ENCODE measurements around the gene PLEKHH1. TPM values are rescaled to one million over a fixed set of nuclear protein-coding genes. Genes with fewer than 3 reads are reported as not detected.

Gene PLEKHH1
- total RNA-seq, 1 donor from 2014 or later, result 3.3 TPM

DNA sequence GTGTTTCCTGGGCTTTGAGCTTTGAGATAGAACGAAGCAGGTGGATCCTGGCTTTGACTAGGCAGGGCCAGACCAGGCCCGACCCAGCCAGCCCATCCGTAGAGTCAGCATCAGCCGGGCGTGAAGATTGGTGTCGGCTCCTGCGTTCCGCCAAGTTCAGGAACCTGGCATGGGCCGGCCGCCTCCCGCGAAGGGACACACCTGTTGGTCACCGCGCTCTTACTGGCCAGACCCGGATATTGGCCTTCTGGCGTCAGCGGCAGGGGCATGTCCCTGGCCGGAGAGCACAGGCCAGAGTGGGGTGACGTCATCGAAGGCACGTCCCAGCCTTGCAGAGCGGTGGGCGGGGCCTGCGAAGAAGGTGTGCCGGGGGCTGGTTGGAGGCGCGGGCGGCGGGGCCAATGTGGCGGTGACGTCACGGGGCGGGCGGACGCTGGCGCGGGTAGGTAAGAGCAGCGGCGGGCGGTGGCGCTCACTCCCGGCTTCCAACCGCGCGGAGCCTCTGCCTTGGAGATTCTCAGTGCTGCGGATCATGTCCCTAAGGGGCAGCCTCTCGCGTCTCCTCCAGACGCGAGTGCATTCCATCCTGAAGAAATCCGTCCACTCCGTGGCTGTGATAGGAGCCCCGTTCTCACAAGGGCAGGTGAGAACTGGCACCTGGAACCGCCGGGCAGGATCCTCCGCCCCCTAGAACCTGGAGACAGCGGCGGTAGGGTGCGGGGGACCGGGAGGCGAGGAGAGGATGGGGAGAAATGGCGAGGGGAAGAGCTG, 86.5 kb downstream of the PLEKHH1 start, which contains the start of gene ARG2:
ARG2 (plus strand) TSS at position 475 of the 771 bp plus-strand sequence; CDS start at position 533, 58 bp downstream.
- no peak for TF ChIP-seq EZH2 (IDR thresholded peaks at IDR 0.05; ENCODE audit: insufficient read depth, low read length)
- Mint-ChIP-seq H3K9me3 (ENCODE audit: unreplicated experiment) (no peaks in the 10 kb centered on the region), H3K36me3 (ENCODE audit: low read depth, unreplicated experiment) (peaks cover 3% of the 10 kb centered on the region), H3K4me3 (ENCODE audit: unreplicated experiment) (peak within 1 kb of the TSS; percentile 90), H3K4me1 (ENCODE audit: low read depth, unreplicated experiment) (peaks cover 15% of the 10 kb centered on the region), H3K27me3 (ENCODE audit: low read depth, unreplicated experiment) (no peaks in the 10 kb centered on the region), H3K27ac (ENCODE audit: unreplicated experiment) (peak within 1 kb of the TSS; percentile 86)
- peak within 1 kb of the TSS; percentile 96 for H2AFZ ChIP-seq (ENCODE audit: low read depth, low read length)
- peaks cover 15% of the 10 kb centered on the region for H3K4me1 ChIP-seq (ENCODE audit: insufficient read depth, low read length)
- H3K27me3 ChIP-seq (ENCODE audit: insufficient read depth, low read length), result peaks cover 2% of the 10 kb centered on the region
- no peak within 1 kb of the TSS for H3K27ac ChIP-seq (ENCODE audit: low read depth, low read length)
- peak within 1 kb of the TSS; percentile 70 for H3K4me3 ChIP-seq (ENCODE audit: insufficient read depth, low read depth, low read length)
- H3K79me2 ChIP-seq (ENCODE audit: insufficient read depth, low read length), result no peaks in the 10 kb centered on the region
- H3K9me3 ChIP-seq (ENCODE audit: insufficient read depth, low read depth, low read length), result no peaks in the 10 kb centered on the region
- peak within 1 kb of the TSS; percentile 74 for H3K9ac ChIP-seq (ENCODE audit: low read length)
- peak; percentile 85 for DNase-seq (ENCODE audit: low read depth)
- peak within 1 kb of the TSS; percentile 99 for H3K4me2 ChIP-seq (ENCODE audit: low read length)
- no peaks in the 10 kb centered on the region for H3K36me3 ChIP-seq (ENCODE audit: insufficient read depth, low read length)
- no peak for FAIRE-seq
- H4K20me1 ChIP-seq (ENCODE audit: insufficient read depth, low read length), result no peaks in the 10 kb centered on the region

GRCh38 chr14:67620217-67620785, 87.2 kb downstream of the PLEKHH1 start:
- H3K4me3 Mint-ChIP-seq (ENCODE audit: unreplicated experiment), result peak overlapping the region; percentile 90
- H3K27me3 ChIP-seq (ENCODE audit: insufficient read depth, low read length), result peaks cover 2% of the 10 kb centered on the region
- peaks cover 15% of the 10 kb centered on the region for H3K4me1 Mint-ChIP-seq (ENCODE audit: low read depth, unreplicated experiment)
- no peaks in the 10 kb centered on the region for H3K9me3 ChIP-seq (ENCODE audit: insufficient read depth, low read depth, low read length)
- no peaks in the 10 kb centered on the region for H3K9me3 Mint-ChIP-seq (ENCODE audit: unreplicated experiment)
- peaks cover 15% of the 10 kb centered on the region for H3K4me1 ChIP-seq (ENCODE audit: insufficient read depth, low read length)
- peak overlapping the region; percentile 70 for H3K4me3 ChIP-seq (ENCODE audit: insufficient read depth, low read depth, low read length)
- FAIRE-seq (no peak), DNase-seq (ENCODE audit: low read depth) (no peak)
- H3K27ac ChIP-seq (ENCODE audit: low read depth, low read length), result no peak overlapping the region
- no peaks in the 10 kb centered on the region for H4K20me1 ChIP-seq (ENCODE audit: insufficient read depth, low read length)
- no peaks in the 10 kb centered on the region for H3K27me3 Mint-ChIP-seq (ENCODE audit: low read depth, unreplicated experiment)
- peak overlapping the region; percentile 96 for H2AFZ ChIP-seq (ENCODE audit: low read depth, low read length)
- peak overlapping the region; percentile 45 for H3K27ac Mint-ChIP-seq (ENCODE audit: unreplicated experiment)
- peak overlapping the region; percentile 99 for H3K4me2 ChIP-seq (ENCODE audit: low read length)
- TF ChIP-seq EZH2 (IDR thresholded peaks at IDR 0.05; ENCODE audit: insufficient read depth, low read length) (no peak), CTCF (IDR thresholded peaks at IDR 0.05; ENCODE audit: insufficient read depth, low read depth, low read length) (no peak)
- H3K9ac ChIP-seq (ENCODE audit: low read length), result peak overlapping the region; percentile 74
- H3K36me3 Mint-ChIP-seq (ENCODE audit: low read depth, unreplicated experiment), result peaks cover 3% of the 10 kb centered on the region
- no peaks in the 10 kb centered on the region for H3K79me2 ChIP-seq (ENCODE audit: insufficient read depth, low read length)
- no peaks in the 10 kb centered on the region for H3K36me3 ChIP-seq (ENCODE audit: insufficient read depth, low read length)

GRCh38 chr14:67622675-67623074, 89.6 kb downstream of the PLEKHH1 start:
- peak; percentile 41 for FAIRE-seq
- H3K79me2 ChIP-seq (ENCODE audit: insufficient read depth, low read length), result no peaks in the 10 kb centered on the region
- H3K4me2 ChIP-seq (ENCODE audit: low read length), result peak overlapping the region; percentile 56
- H3K27me3 ChIP-seq (ENCODE audit: insufficient read depth, low read length), result no peaks in the 10 kb centered on the region
- no peaks in the 10 kb centered on the region for H3K36me3 ChIP-seq (ENCODE audit: insufficient read depth, low read length)
- H3K4me1 Mint-ChIP-seq (ENCODE audit: low read depth, unreplicated experiment), result peaks cover 15% of the 10 kb centered on the region
- peaks cover 3% of the 10 kb centered on the region for H3K36me3 Mint-ChIP-seq (ENCODE audit: low read depth, unreplicated experiment)
- H3K9ac ChIP-seq (ENCODE audit: low read length), result no peak overlapping the region
- H3K27me3 Mint-ChIP-seq (ENCODE audit: low read depth, unreplicated experiment), result no peaks in the 10 kb centered on the region
- DNase-seq (ENCODE audit: low read depth), result peak; percentile 79
- H3K4me3 Mint-ChIP-seq (ENCODE audit: unreplicated experiment), result peak overlapping the region; percentile 17
- peak overlapping the region; percentile 59 for H3K27ac ChIP-seq (ENCODE audit: low read depth, low read length)
- no peak overlapping the region for H3K4me3 ChIP-seq (ENCODE audit: insufficient read depth, low read depth, low read length)
- peaks cover 15% of the 10 kb centered on the region for H3K4me1 ChIP-seq (ENCODE audit: insufficient read depth, low read length)
- H4K20me1 ChIP-seq (ENCODE audit: insufficient read depth, low read length), result no peaks in the 10 kb centered on the region
- H3K9me3 ChIP-seq (ENCODE audit: insufficient read depth, low read depth, low read length), result no peaks in the 10 kb centered on the region
- H3K27ac Mint-ChIP-seq (ENCODE audit: unreplicated experiment), result peak overlapping the region; percentile 87
- H2AFZ ChIP-seq (ENCODE audit: low read depth, low read length), result peak overlapping the region; percentile 59
- H3K9me3 Mint-ChIP-seq (ENCODE audit: unreplicated experiment), result no peaks in the 10 kb centered on the region
- no peak for TF ChIP-seq EZH2 (IDR thresholded peaks at IDR 0.05; ENCODE audit: insufficient read depth, low read length)
- TF ChIP-seq CTCF (IDR thresholded peaks at IDR 0.05; ENCODE audit: insufficient read depth, low read depth, low read length), result no peak
